Spinal cord (tissue), 10 donors: ENCODE results near the gene GTF2H4. TPM values are rescaled to one million over a fixed set of nuclear protein-coding genes. Genes with fewer than 3 reads are reported as not detected.
"Not testable (repeated sequence)": the region's sequence is repeated elsewhere in the genome, so short reads cannot be mapped to it uniquely, and the experiment has no call there.

ENCODE experiments used
- DNase-seq, 6 donors: peaks; one replicate each; pipeline versions ENCODE4 v3.0.0 to v3.0.0-alpha.2; 2013 to 2015; ENCODE audit warnings: low spot score in 6 of 6, low read depth in 4 of 6
- H3K27ac ChIP-seq: one replicate; pipeline ENCODE4 v1.5.1; 2013; ENCODE audit warnings: low read depth, low read length, control low read depth
- H3K27me3 ChIP-seq: one replicate; pipeline ENCODE4 v1.6.1; 2013; ENCODE audit warnings: low read length; ENCODE audit not compliant: control insufficient read depth, insufficient read depth
- H3K36me3 ChIP-seq: one replicate; pipeline ENCODE4 v1.6.1; 2013; ENCODE audit warnings: low read length; ENCODE audit not compliant: control insufficient read depth, insufficient read depth
- H3K4me1 ChIP-seq: one replicate; pipeline ENCODE4 v1.6.1; 2013; ENCODE audit warnings: low read length; ENCODE audit not compliant: control insufficient read depth, insufficient read depth
- H3K4me3 ChIP-seq: one replicate; pipeline ENCODE4 v1.5.1; 2013; ENCODE audit warnings: low read depth, low read length, control low read depth
- H3K9me3 ChIP-seq: one replicate; pipeline ENCODE4 v1.6.1; 2013; ENCODE audit warnings: low read length; ENCODE audit not compliant: control insufficient read depth, insufficient read depth
- WGBS: methylation state at CpG from one replicate; pipeline ENCODE4 v1.1.5; 2013; ENCODE audit warnings: missing lambda C conversion rate; ENCODE audit not compliant: insufficient coverage; 5-methylcytosine and 5-hydroxymethylcytosine counted together
- polyA plus RNA-seq, 2 donors: library from polyadenylated mRNA; unstranded; fragments of 120-200 nt; gene quantifications; one replicate each; pipeline ENCODE4 v1.2.1, GENCODE V29; 2013; ENCODE audit not compliant: insufficient read length in 2 of 2
- total RNA-seq, 2 donors: library from RNA; depleted of rRNA in 1 of 2; stranded (reverse); fragments of 120-200 nt in 1 of 2; fragments of >200 nt in 1 of 2; gene quantifications; one replicate each; pipeline versions ENCODE4 v1.2.3 to v1.2.4, GENCODE V29; 2013 to 2014
- donor health status: healthy.

Gene GTF2H4
- total and polyA plus RNA-seq, 4 donors = 20.6 to 48.4 (median 35.1) TPM

GRCh38 chr6:30873137-30873640, 34.8 kb upstream of the GTF2H4 start:
- H3K36me3 ChIP-seq = no peaks in the 10 kb centered on the region
- no peak overlapping the region for H3K4me3 ChIP-seq
- peaks cover 5% of the 10 kb centered on the region for H3K9me3 ChIP-seq
- DNase-seq = no peak
- 94% methylated on average over 2 of the region's 2 CpGs for WGBS
- H3K4me1 ChIP-seq = peaks cover 17% of the 10 kb centered on the region
- H3K27me3 ChIP-seq = no peaks in the 10 kb centered on the region
- no peak overlapping the region for H3K27ac ChIP-seq

GRCh38 chr6:30873795-30874194, 34.2 kb upstream of the GTF2H4 start:
- not testable (repeated sequence) for H3K36me3 ChIP-seq, H3K9me3 ChIP-seq, H3K27me3 ChIP-seq, H3K4me3 ChIP-seq, DNase-seq, H3K27ac ChIP-seq
- no CpG with 5 or more reads among the region's 3 CpGs for WGBS
- H3K4me1 ChIP-seq = peaks cover 18% of the 10 kb centered on the region

GRCh38 chr6:30875244-30876038, 32.6 kb upstream of the GTF2H4 start:
- no peak for DNase-seq
- no peaks in the 10 kb centered on the region for H3K36me3 ChIP-seq
- H3K4me1 ChIP-seq = peaks cover 27% of the 10 kb centered on the region
- no peak overlapping the region for H3K4me3 ChIP-seq
- H3K9me3 ChIP-seq = peaks cover 5% of the 10 kb centered on the region
- 63% methylated on average over 14 of the region's 18 CpGs for WGBS
- peak overlapping the region; percentile 50 for H3K27ac ChIP-seq
- no peaks in the 10 kb centered on the region for H3K27me3 ChIP-seq

GRCh38 chr6:30876039-30876730, 31.8 kb upstream of the GTF2H4 start:
- H3K36me3 ChIP-seq = no peaks in the 10 kb centered on the region
- no peaks in the 10 kb centered on the region for H3K27me3 ChIP-seq
- H3K9me3 ChIP-seq = peaks cover 5% of the 10 kb centered on the region
- DNase-seq = peak in 2 of 6 donors; percentile 16 to 54
- peak overlapping the region; percentile 50 for H3K27ac ChIP-seq
- H3K4me1 ChIP-seq = peaks cover 35% of the 10 kb centered on the region
- 80% methylated on average over 1 of the region's 4 CpGs for WGBS
- no peak overlapping the region for H3K4me3 ChIP-seq

GRCh38 chr6:30877419-30878262, 30.4 kb upstream of the GTF2H4 start:
- 12% methylated on average over 10 of the region's 15 CpGs for WGBS
- Histone ChIP-seq H3K27ac (peak overlapping the region; percentile 90), H3K27me3 (no peaks in the 10 kb centered on the region), H3K4me1 (peaks cover 49% of the 10 kb centered on the region), H3K9me3 (no peaks in the 10 kb centered on the region), H3K36me3 (no peaks in the 10 kb centered on the region), H3K4me3 (peak overlapping the region; percentile 22)
- peak in 4 of 6 donors; percentile 79 to 97 (median 90) for DNase-seq

- no peak overlapping the region for H3K4me3 ChIP-seq
Observed at GRCh38 chr6:30879684-30880427, 28.2 kb upstream of the GTF2H4 start.

GRCh38 chr6:30880698-30881252, 27.2 kb upstream of the GTF2H4 start:
- Histone ChIP-seq H3K9me3 (no peaks in the 10 kb centered on the region), H3K4me3 (peak overlapping the region; percentile 51), H3K27me3 (no peaks in the 10 kb centered on the region), H3K4me1 (peaks cover 74% of the 10 kb centered on the region), H3K36me3 (no peaks in the 10 kb centered on the region), H3K27ac (peak overlapping the region; percentile 94)
- WGBS = 4% methylated on average over 14 of the region's 16 CpGs
- peak in 2 of 6 donors; percentile 93 to 95 for DNase-seq

More at GRCh38 chr6:30879684-30880427, 28.2 kb upstream of the GTF2H4 start:
- H3K27ac ChIP-seq = peak overlapping the region; percentile 94
- H3K27me3 ChIP-seq = no peaks in the 10 kb centered on the region
- peak in 1 of 6 donors; percentile 19 for DNase-seq
- H3K4me1 ChIP-seq = peaks cover 64% of the 10 kb centered on the region
- no peaks in the 10 kb centered on the region for H3K9me3 ChIP-seq
- 56% methylated on average over 5 of the region's 8 CpGs for WGBS
- H3K36me3 ChIP-seq = no peaks in the 10 kb centered on the region

GRCh38 chr6:30881392-30882203, 26.4 kb upstream of the GTF2H4 start:
- Histone ChIP-seq H3K27me3 (no peaks in the 10 kb centered on the region), H3K27ac (peak overlapping the region; percentile 94), H3K4me1 (peaks cover 81% of the 10 kb centered on the region), H3K4me3 (peak overlapping the region; percentile 51), H3K36me3 (no peaks in the 10 kb centered on the region), H3K9me3 (no peaks in the 10 kb centered on the region)
- DNase-seq = peak in 2 of 6 donors; percentile 61 to 68
- 18% methylated on average over 11 of the region's 14 CpGs for WGBS
